HG02885 (cell line): ENCODE results near the gene UTP4.

Experiments
- ATAC-seq: cut with Tn5 transposase; IDR thresholded peaks from one replicate; pipeline ENCODE4 v1.9.1; 2021; ENCODE audit warnings: mild to moderate bottlenecking; ENCODE audit not compliant: unreplicated experiment, poor library complexity

UTP4 gene

GRCh38 chr16:69132424-69133252, at the start of gene UTP4, which contains the start of gene CHTF8:
Gene UTP4 (plus strand): TSS chr16:69132649. CDS start chr16:69133460, 811 bp downstream.
Gene CHTF8 (minus strand): TSS chr16:69132588. CDS start chr16:69121458, 11,130 bp downstream.
- peak; percentile 94 for ATAC-seq

- ATAC-seq, result no peak
These were observed 49.0 kb upstream of the UTP4 start for GRCh38 chr16:69083306-69083941.

- no peak for ATAC-seq
These were observed 48.2 kb upstream of the UTP4 start for GRCh38 chr16:69084289-69084688.

- no peak for ATAC-seq
These were observed 47.3 kb upstream of the UTP4 start for GRCh38 chr16:69085032-69085695.

- no peak for ATAC-seq
These were observed 45.3 kb upstream of the UTP4 start for GRCh38 chr16:69087161-69087581.

- no peak for ATAC-seq
These were observed 43.8 kb upstream of the UTP4 start for GRCh38 chr16:69088684-69089083.

GRCh38 chr16:69089091-69089910, 43.1 kb upstream of the UTP4 start:
- no peak for ATAC-seq

- no peak for ATAC-seq
These were observed 38.5 kb upstream of the UTP4 start for GRCh38 chr16:69093974-69094373.

GRCh38 chr16:69094501-69094900, 37.9 kb upstream of the UTP4 start:
- ATAC-seq, result no peak

GRCh38 chr16:69095193-69095592, 37.3 kb upstream of the UTP4 start:
- ATAC-seq, result no peak

GRCh38 chr16:69100071-69100691, 32.3 kb upstream of the UTP4 start:
- ATAC-seq, result no peak

- no peak for ATAC-seq
These were observed 26.7 kb upstream of the UTP4 start, which contains the start of gene HAS3 for GRCh38 chr16:69105501-69106361. Gene HAS3 (plus strand): TSS chr16:69105653. CDS start chr16:69109396, 3,743 bp downstream.

GRCh38 chr16:69106491-69107315, 25.7 kb upstream of the UTP4 start:
- no peak for ATAC-seq

GRCh38 chr16:69107316-69107962, 25.0 kb upstream of the UTP4 start:
- ATAC-seq, result no peak

GRCh38 chr16:69108064-69108904, 24.2 kb upstream of the UTP4 start:
- no peak for ATAC-seq

GRCh38 chr16:69108905-69109252, 23.6 kb upstream of the UTP4 start:
- no peak for ATAC-seq
